Activated effector memory CD4-positive, alpha-beta T cell treated with Interleukin-2 at 50 U/mL for 16 hours (primary cell): ENCODE measurements around the gene PXDC1.

Experiments used
- DNase-seq: peaks from one replicate; pipeline ENCODE4 v3.0.0-alpha.2; 2020

PXDC1 gene, protein sequence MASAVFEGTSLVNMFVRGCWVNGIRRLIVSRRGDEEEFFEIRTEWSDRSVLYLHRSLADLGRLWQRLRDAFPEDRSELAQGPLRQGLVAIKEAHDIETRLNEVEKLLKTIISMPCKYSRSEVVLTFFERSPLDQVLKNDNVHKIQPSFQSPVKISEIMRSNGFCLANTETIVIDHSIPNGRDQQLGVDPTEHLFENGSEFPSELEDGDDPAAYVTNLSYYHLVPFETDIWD

DNA sequence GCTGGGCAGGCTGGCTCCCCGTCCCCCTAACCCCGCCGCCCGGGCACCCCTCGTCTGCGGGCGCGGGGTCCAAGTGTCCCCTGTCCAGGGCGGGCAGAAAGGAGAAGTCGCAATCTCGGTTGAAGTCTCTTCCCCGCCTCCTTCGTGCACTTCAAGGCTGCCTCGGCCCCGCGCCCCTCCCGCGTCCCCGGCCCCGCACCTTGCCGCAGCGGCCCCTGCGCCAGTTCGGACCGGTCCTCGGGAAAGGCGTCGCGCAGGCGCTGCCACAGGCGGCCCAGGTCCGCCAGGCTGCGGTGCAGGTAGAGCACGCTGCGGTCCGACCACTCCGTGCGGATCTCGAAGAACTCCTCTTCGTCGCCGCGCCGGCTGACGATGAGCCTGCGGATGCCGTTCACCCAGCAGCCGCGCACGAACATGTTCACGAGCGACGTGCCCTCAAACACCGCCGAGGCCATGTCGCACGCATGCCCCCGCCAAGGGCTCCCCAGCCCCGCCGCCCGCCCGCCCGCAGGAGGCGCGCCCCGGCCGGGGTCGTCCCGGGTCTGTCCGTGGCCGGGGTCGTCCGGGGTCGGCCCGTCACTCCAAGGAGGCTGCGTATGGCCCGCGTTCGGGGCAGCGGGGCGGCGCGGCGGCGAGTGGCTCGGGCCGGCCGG is at the start of gene PXDC1:
Gene PXDC1, minus strand, starts transcription at position 637 of the 653 bp plus-strand sequence. Its CDS starts 182 bp downstream, at position 455.
- no peak for DNase-seq

GRCh38 chr6:3800850-3801591 is 49.5 kb upstream of the PXDC1 start:
- no peak for DNase-seq

- no peak for DNase-seq
Observed at GRCh38 chr6:3799719-3800118, 48.2 kb upstream of the PXDC1 start.

DNA sequence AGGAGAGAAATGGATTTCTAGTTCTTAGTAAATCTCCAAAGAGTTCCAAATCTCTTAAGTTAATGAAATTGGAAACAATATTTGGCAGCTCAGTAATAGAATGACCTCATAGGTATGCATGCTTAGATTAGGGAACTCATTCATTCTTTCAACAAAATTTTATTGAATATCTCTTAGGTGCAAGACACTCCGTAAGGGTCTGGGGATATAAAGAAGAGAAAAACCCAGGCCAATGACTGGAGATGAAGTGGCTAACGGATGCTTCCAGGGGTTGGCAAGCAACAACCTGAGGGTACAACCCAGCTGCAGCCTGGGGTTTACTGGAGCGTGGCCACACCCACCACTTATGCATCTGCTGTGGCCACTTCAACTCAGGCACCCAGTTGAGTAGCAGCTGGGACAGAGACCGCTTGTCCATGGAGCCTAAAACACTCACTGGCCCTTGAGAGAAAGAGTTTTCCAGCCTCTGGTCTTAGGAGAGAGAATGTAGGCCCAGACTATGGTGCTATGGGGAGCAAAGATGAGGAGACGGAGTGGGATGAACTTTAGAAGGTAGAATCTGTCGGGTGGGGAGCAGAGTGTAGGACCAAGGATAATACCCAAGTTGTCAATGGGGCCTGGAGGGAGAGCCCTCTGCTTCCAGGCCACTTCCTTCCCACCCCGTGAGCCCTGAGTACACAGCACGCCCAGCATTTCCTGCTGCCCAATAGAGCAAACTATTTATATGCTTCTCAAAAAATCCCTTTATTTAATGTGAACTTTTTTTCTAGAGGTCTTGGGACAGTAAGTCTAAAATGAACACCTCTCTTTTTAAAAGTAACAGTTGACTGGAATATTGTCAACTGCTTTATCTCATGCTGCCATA is 46.8 kb upstream of the PXDC1 start:
- DNase-seq, result no peak

GRCh38 chr6:3797231-3798054 is 45.9 kb upstream of the PXDC1 start:
- no peak for DNase-seq

- DNase-seq, result no peak
Observed at GRCh38 chr6:3796719-3797041, 45.2 kb upstream of the PXDC1 start.

DNA sequence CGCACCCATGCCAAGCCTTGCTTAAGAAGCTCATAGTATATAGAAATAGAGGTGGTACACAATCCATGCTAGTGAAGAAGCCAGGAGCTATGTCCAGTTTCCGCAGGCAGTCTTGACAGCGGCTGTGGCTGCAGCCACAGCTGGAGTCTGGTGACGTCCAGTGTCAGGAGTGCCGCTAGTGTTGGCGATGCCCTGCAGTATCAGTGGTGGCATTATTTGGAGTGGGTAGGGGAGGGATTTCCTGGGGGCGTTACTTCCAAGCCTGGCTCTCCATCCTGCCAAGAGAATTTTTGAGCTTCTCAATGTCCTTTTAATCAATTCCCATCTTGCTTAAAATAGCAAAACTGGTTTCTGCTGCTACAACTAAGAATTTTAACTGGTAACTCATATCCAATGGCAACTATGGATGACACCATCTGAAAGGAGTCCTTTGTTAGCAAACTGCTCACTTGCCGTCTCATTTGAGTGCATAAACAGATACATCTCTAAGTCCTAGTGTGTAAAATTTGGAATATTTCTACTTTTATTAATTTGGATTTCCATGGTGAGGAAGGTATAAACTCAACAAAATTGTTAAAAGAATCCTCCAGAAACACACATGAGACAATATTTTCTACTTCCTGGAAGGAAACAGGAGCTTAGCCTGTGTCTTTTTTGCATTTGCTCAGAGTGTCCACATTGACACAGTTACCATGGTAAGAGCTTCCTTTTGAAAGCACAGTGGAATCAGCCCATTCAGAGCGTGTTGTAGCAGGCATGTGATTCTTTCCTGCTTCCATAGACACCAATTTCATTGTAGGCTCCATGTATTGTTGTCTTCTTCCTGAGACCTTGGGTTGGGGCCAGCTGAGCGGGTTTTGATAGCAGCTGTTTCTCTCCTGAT is 44.6 kb upstream of the PXDC1 start:
- no peak for DNase-seq

DNA sequence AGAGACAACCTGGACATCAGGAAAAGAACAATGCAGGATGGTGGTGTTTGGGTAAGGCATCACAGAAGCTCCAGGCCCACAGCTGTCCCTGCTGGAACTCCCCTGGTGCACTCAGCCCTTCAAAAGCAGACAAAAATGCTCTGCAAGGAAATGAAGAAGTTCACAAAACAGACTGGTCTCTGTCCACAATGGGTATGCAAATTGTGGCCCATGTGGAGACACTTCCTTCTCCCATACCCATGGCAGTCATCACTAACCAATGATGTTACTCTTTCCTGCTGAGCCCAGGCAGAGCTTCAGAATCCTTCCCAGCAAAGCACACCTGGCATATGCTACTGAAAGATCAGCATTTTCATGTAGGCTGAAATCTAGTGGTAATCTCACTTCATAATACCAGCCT is 42.6 kb upstream of the PXDC1 start:
- DNase-seq, result no peak

DNA sequence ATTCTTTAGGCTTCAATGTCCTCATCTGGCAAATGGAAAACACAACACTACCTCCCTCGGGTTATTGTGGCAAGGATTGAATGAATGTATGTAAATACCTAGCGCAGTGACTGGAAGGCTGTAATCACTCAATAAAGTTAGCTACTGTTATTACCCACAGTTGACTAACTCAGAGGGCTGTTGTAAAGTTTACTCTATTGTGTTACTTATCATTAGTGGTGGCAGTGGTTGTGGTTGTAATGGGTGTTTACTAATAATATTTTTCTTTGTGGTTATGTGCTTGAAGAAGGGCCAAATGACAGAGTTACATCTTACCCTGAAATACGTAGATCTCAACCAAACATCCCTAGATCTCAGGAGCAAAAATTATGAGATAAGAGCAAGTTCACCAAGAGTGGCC is 42.0 kb upstream of the PXDC1 start:
- DNase-seq, result no peak

DNA sequence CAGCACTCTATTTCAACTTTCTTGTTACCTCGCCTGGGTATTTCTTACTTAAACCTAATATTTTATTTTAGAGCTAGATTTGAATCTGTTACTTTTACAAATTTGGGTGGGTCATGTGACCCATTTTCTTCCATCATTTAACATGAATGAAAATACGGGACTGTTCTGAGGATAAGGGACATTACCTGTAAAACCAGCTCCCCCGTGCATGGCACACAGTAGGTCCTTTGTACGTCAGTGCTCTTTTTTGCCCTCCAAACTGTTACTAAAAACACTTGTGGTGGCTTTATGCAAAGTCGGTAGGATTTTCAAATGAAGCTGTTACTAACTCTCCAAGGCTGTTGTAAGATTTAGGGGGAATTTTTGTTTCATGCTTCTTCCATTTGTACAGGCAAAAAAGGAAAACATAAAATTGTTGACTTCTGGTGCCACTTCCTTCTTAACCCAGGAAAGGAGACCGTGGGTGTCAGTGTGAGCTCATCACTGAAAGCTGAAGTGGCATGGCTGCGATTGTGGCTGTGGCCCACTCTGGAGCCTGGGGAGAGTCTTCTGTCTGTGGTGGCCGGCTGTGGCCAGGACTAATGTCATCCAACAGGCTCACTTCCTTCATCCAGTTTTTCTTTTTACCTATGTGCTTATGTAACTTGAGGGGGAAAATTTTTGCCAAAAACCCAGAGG is 40.2 kb upstream of the PXDC1 start:
- DNase-seq, result no peak

DNA sequence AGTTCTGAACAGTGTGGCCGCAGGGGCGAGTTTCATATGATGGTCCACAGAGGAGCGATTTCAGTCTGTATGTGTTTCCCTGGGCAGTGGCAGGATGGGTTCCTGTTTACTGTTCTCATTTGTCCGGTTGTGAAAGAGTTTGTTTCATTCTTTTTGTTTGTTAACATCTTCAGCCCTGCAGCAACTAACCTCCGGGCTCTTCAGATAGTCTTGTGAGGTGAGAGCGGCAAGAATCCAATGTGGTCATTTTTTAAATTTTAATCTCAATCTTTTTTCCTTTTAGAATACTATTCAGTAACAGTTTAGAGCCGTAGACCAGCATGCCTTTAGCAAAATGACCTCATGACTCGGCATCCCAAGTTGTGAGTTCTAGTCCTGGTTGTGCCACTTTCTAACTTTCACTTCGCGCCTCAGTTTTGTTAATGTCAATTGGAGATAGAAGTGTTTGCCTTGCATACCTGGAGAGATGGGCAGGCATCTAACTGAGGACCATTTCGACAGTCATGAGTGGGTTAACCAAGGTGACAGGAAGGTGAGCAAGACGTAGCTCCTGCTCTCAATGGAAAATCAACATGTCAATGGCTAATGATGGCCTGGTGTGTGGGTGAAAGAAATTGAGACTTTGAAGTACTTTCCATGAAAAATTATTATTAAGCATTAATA is 38.5 kb upstream of the PXDC1 start:
- DNase-seq, result no peak

- no peak for DNase-seq
Observed at GRCh38 chr6:3789018-3789895, 37.7 kb upstream of the PXDC1 start.

- DNase-seq, result no peak
Observed at GRCh38 chr6:3788408-3789017, 37.0 kb upstream of the PXDC1 start.

DNA sequence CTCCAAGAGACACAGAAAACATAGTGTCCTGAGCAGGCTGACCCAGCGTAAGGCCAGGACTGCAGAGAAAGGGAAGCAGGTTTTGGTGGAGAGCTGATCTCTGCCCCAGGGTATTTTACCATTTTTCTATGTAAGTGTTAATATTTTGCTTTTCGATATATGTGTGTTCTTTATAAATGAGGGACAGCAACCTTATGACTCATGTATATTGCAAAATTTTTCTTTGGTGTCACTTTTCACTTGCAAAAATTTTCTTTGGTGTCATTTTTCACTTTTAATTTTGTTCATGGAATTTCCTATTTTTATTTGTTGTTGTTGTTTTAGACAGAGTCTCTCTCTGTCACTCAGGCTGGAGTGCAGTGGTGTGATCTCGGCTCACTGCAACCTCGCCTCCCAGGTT is 34.6 kb upstream of the PXDC1 start:
- DNase-seq, result no peak

DNA sequence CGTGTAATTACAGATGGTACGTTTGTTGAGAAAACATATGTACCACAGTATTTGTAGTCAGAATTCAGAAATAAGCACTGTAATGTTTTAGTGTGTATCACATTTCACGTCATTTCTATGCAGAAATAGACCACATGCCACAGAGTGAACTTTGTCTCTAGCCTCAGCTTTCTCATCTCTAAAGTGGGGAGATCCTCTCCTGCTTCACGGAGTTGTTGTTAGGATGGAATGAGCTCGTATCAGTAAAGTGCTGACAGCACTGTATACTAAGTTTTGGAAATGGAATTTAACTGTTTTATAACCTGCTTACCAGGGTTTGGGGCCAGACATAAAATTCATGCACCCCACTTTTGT is 34.2 kb upstream of the PXDC1 start:
- DNase-seq, result no peak

DNA sequence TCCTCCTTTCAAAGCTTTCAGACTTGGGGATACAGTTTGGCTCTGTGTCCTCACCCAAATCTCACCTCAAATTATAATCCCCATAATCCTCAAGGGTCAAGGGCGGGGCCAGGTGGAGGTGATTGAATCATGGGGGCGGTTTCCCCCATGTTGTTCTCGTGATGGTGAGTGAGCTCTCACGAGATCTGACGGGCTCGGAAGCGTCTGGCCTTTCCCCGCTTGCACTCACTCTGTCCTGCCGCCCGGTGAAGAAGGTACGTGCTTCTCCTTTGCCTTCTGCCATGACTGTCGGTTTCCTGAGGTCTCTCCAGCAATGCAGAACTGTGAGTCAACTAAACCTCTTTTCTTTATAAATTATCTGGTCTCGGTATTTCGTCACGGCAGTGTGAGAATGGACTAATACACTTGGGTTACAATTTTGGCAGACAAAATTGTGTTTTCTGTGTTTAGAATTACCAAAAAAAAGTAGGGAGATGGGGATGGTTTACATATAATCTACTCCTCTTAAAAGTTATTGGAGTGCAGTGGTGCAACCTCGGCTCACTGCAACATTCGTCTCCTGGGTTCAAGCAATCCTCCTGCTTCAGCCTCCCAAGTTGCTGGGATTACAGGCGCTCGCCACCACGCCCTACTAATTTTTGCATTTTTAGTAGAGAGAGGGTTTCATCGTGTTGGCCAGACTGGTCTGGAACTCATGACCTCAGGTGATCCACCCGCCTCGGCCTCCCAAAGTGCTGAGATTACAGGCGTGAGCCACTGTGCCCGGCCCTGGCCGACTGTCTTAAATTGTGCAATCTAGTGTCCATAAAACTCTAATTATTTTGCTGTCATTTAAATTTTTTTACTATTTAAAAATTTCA is 33.6 kb upstream of the PXDC1 start:
- DNase-seq, result no peak

- no peak for DNase-seq
Observed at GRCh38 chr6:3784423-3784822, 32.9 kb upstream of the PXDC1 start.
